ENCODE measurements around the gene SUCLG2. TPM values are rescaled to one million over a fixed set of nuclear protein-coding genes. Genes with fewer than 3 reads are reported as not detected.

The SUCLG2 gene
- total and polyA plus RNA-seq, 9 of the 15 experiments (the other 6 are each of a cell fraction or from before 2014, with no cell fraction given) = 10.1 to 41.4 (median 29.0) TPM

GRCh38 chr3:67401921-67402320 lies 252.5 kb downstream of the SUCLG2 start:
- H3K27me3 ChIP-seq (ENCODE audit: control insufficient read depth in 2 of 2, insufficient read depth in 2 of 2, low read length in 2 of 2) = no peaks in the 10 kb centered on the region
- ChIA-PET CTCF (ENCODE audit: low intra/inter-chr PET ratio) (no interaction called here), POLR2A (no interaction called here)
- H3K4me1 ChIP-seq (replicated peaks in 1 of 2; ENCODE audit: control insufficient read depth in 2 of 2, insufficient read depth in 2 of 2, low read length in 2 of 2) = no peaks in the 10 kb centered on the region
- H3K9ac ChIP-seq (ENCODE audit: insufficient read depth in 1 of 2, low read depth in 2 of 2, low read length in 2 of 2) = no peak overlapping the region
- in situ Hi-C loops (cut with MboI) = no loop called here
- no peaks in the 10 kb centered on the region for H3K79me2 ChIP-seq (ENCODE audit: control insufficient read depth, insufficient read depth, low read length)
- no peaks in the 10 kb centered on the region for H3K9me3 ChIP-seq (replicated peaks; ENCODE audit: control insufficient read depth, insufficient read depth, low read depth, low read length)
- no peaks in the 10 kb centered on the region for H4K20me1 ChIP-seq (replicated peaks; ENCODE audit: control insufficient read depth, insufficient read depth, low read length)
- 33% methylated on average over 1 of the region's 3 CpGs for WGBS (ENCODE audit: insufficient coverage, low coverage, missing lambda C conversion rate)
- H3K9me1 ChIP-seq (ENCODE audit: control insufficient read depth, insufficient read depth, low read length) = no peaks in the 10 kb centered on the region
- intact Hi-C loops (cut with micrococcal nuclease) = no loop called here
- FAIRE-seq (no peak), ATAC-seq (no peak), DNase-seq (ENCODE audit: extremely low read depth in 1 of 4, low spot score in 3 of 4) (no peak)
- no peak overlapping the region for H3K4me2 ChIP-seq (ENCODE audit: insufficient read depth, low read length)
- no TSS peak for BruUV-seq (replicated peaks)
- H2AFZ ChIP-seq (ENCODE audit: low read depth, low read length) = no peak overlapping the region
- TF ChIP-seq EP300 (IDR thresholded peaks at IDR 0.05; ENCODE audit: low read length) (no peak), ZNF395 (CRISPR knock-in tag; IDR thresholded peaks at IDR 0.05) (no peak), TAF15 (IDR thresholded peaks at IDR 0.05; ENCODE audit: low read depth, low read length) (no peak), EZH2 (IDR thresholded peaks at IDR 0.05; ENCODE audit: borderline replicate concordance, low read depth, low read length) (no peak), DLX4 (CRISPR knock-in tag; IDR thresholded peaks at IDR 0.05) (no peak), RFX7 (CRISPR knock-in tag; IDR thresholded peaks at IDR 0.05) (no peak), C11orf30 (IDR thresholded peaks at IDR 0.05; ENCODE audit: low read depth) (no peak), CBFA2T3 (IDR thresholded peaks at IDR 0.05) (no peak), TAL1 (IDR thresholded peaks at IDR 0.05) (no peak), TFE3 (CRISPR knock-in tag; IDR thresholded peaks at IDR 0.05) (no peak), ZNF77 (CRISPR knock-in tag; IDR thresholded peaks at IDR 0.05) (no peak), TOE1 (IDR thresholded peaks at IDR 0.05; ENCODE audit: borderline replicate concordance) (no peak), TOE1 (CRISPR knock-in tag; IDR thresholded peaks at IDR 0.05; ENCODE audit: borderline replicate concordance, low read depth) (no peak), ZNF3 (CRISPR knock-in tag; IDR thresholded peaks at IDR 0.05) (no peak), ZNF511 (CRISPR knock-in tag; IDR thresholded peaks at IDR 0.05) (no peak), PML (IDR thresholded peaks at IDR 0.05; ENCODE audit: low read length) (no peak)
- H3K4me3 ChIP-seq = no peak overlapping the region
- no peak overlapping the region for H3K27ac ChIP-seq (ENCODE audit: extremely low read depth, low read depth, low read length)
- H3K36me3 ChIP-seq (ENCODE audit: control insufficient read depth, insufficient read depth, low read length) = peaks cover 5% of the 10 kb centered on the region; the same call in 1 of the 3 replicates

Data from K562 (cell line).